ENCODE results near the gene FAM120B.

DNA sequence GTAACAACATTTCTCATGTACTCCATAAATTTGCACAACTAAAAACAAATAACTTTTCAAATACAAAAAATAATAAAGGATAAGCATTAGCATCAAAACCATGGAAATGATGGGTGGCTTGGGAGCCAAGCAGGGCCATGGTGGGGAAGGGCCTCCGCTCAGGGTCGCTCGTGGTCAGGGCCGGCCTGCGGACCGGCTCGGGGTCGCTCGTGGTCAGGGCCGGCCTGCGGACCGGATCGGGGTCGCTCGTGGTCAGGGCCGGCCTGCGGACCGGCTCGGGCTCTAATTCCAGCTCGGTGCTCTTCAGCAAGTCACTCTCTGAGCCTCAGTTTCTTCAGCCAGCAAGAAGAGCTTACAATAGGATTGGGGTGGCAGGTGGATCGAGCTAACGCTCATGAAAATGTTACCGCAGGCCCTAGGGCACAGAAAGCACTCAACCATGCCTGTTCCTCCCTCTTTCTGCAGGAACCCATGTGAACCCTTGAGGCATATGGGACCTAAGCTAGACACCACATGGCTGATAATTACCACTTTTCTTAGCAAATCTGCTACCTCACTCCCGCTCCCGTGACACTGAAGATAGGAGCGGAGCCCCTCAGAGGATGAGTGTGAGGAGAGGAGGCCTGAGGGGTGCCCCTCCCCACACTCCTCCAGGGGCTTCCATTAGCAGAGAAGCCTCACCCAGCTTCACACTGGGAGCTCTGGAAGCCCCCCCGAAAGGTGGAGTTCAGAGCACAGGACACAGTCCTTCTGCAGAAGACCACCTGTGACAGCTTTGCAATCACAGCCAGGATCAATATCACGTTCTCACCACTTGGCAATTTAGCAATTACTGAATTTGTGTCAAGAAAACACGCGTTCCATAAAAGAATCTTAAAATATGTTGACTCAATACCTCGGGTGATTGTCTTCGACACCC, 143.5 kb downstream of the FAM120B start:
- TF ChIP-seq, protein P1, sequence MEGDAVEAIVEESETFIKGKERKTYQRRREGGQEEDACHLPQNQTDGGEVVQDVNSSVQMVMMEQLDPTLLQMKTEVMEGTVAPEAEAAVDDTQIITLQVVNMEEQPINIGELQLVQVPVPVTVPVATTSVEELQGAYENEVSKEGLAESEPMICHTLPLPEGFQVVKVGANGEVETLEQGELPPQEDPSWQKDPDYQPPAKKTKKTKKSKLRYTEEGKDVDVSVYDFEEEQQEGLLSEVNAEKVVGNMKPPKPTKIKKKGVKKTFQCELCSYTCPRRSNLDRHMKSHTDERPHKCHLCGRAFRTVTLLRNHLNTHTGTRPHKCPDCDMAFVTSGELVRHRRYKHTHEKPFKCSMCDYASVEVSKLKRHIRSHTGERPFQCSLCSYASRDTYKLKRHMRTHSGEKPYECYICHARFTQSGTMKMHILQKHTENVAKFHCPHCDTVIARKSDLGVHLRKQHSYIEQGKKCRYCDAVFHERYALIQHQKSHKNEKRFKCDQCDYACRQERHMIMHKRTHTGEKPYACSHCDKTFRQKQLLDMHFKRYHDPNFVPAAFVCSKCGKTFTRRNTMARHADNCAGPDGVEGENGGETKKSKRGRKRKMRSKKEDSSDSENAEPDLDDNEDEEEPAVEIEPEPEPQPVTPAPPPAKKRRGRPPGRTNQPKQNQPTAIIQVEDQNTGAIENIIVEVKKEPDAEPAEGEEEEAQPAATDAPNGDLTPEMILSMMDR (IDR thresholded peaks at IDR 0.05), result no peak
- TF ChIP-seq POLR2A (IDR thresholded peaks at IDR 0.05), result no peak
